Inflammatory macrophage (primary cell): ENCODE measurements around the gene NTN4.
"Not testable (repeated sequence)": the region's sequence is repeated elsewhere in the genome, so short reads cannot be mapped to it uniquely, and the experiment has no call there.

Experiments used
- DNase-seq, 2 donors: peaks; one replicate each; pipeline ENCODE4 v3.0.0-alpha.2; 2020 to 2022

The NTN4 gene

GRCh38 chr12:95746062-95746461 lies 44.5 kb downstream of the NTN4 start:
- not testable (repeated sequence) for DNase-seq

GRCh38 chr12:95742586-95742985 lies 48.0 kb downstream of the NTN4 start:
- DNase-seq = no peak

GRCh38 chr12:95741635-95742034 lies 48.9 kb downstream of the NTN4 start:
- no peak for DNase-seq

- DNase-seq = no peak
Observed at GRCh38 chr12:95740751-95741150, 49.8 kb downstream of the NTN4 start.

GRCh38 chr12:95739561-95740313 lies 50.8 kb downstream of the NTN4 start:
- DNase-seq = no peak

GRCh38 chr12:95738024-95738611 lies 52.4 kb downstream of the NTN4 start:
- DNase-seq = no peak

- DNase-seq = no peak
Observed at GRCh38 chr12:95736631-95737030, 53.9 kb downstream of the NTN4 start.

- DNase-seq = not testable (repeated sequence)
Observed at GRCh38 chr12:95735728-95736127, 54.8 kb downstream of the NTN4 start.

GRCh38 chr12:95733141-95733825 lies 57.3 kb downstream of the NTN4 start:
- no peak for DNase-seq

GRCh38 chr12:95731519-95731958 lies 59.0 kb downstream of the NTN4 start:
- no peak for DNase-seq

GRCh38 chr12:95730457-95730856 lies 60.1 kb downstream of the NTN4 start:
- DNase-seq = no peak

- DNase-seq = no peak
Observed at GRCh38 chr12:95726903-95727302, 63.7 kb downstream of the NTN4 start.

- no peak for DNase-seq
Observed at GRCh38 chr12:95724767-95725166, 65.8 kb downstream of the NTN4 start.

- no peak for DNase-seq
Observed at GRCh38 chr12:95723693-95724384, 66.7 kb downstream of the NTN4 start.

- no peak for DNase-seq
Observed at GRCh38 chr12:95721320-95721719, 69.2 kb downstream of the NTN4 start.

- no peak for DNase-seq
Observed at GRCh38 chr12:95720146-95720545, 70.4 kb downstream of the NTN4 start.

GRCh38 chr12:95718772-95719171 lies 71.8 kb downstream of the NTN4 start:
- no peak for DNase-seq

- DNase-seq = no peak
Observed at GRCh38 chr12:95718006-95718431, 72.5 kb downstream of the NTN4 start.

- DNase-seq = no peak
Observed at GRCh38 chr12:95717316-95717928, 73.1 kb downstream of the NTN4 start.

GRCh38 chr12:95715177-95715576 lies 75.4 kb downstream of the NTN4 start:
- no peak for DNase-seq

- DNase-seq = no peak
Observed at GRCh38 chr12:95712269-95712668, 78.3 kb downstream of the NTN4 start.

GRCh38 chr12:95710386-95710785 lies 80.2 kb downstream of the NTN4 start:
- no peak for DNase-seq

- no peak for DNase-seq
Observed at GRCh38 chr12:95709152-95709551, 81.4 kb downstream of the NTN4 start.
